Cardiac septum (tissue), 1 donor: ENCODE measurements around the gene SFTPB. TPM values are rescaled to one million over a fixed set of nuclear protein-coding genes. Genes with fewer than 3 reads are reported as not detected.

Experiments used
- DNase-seq: peaks from one replicate; pipeline ENCODE4 v3.0.0-alpha.2; 2020; ENCODE audit warnings: low spot score
- intact Hi-C: fragments of 100-400 bp; cut with DNase I; formaldehyde crosslinking; loops from one replicate; pipeline ENCODE4 v1.14.0; 2022
- total RNA-seq: library from RNA; stranded (reverse); fragmentation: NEBNext Ultra II Directional; extraction: Animal tissue kit (Norgen Biotek cat#: 25700); gene quantifications from one replicate; pipeline ENCODE4 v1.2.1, GENCODE V29; 2021
- donor health status: DM: no; HTN: no; CAD: no.

SFTPB gene
- total RNA-seq, 1 donor from 2014 or later = not detected

GRCh38 chr2:85704038-85704437, 36.0 kb upstream of the SFTPB start:
- DNase-seq = no peak
- intact Hi-C loops = no loop called here

- intact Hi-C loops = no loop called here
- no peak for DNase-seq
These were observed 35.3 kb upstream of the SFTPB start for GRCh38 chr2:85703329-85703728.

GRCh38 chr2:85702800-85703199, 34.8 kb upstream of the SFTPB start:
- no peak for DNase-seq
- intact Hi-C loops = no loop called here

- no peak for DNase-seq
- intact Hi-C loops = no loop called here
These were observed 34.2 kb upstream of the SFTPB start for GRCh38 chr2:85702172-85702571.

GRCh38 chr2:85699325-85699724, 31.3 kb upstream of the SFTPB start:
- DNase-seq = no peak
- intact Hi-C loops = no loop called here

DNA sequence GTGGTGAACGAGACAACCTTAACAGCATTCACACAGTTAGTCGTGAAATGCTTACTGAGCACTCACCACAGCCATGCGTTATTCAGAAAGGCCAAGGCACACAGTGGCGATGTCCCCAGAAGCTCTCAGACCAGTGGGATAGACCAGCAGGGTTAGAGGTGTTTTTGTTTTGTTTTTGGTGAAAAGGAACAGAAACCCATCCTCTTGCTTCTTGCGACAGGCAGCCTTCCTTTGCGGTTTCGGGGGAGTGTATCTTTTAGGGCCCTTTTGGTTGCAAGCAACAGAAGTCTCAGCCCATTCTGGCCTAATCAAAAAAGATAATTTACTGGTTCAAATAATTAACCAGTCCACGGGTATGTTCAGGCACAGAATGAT, 30.9 kb upstream of the SFTPB start:
- intact Hi-C loops = no loop called here
- DNase-seq = no peak

- no peak for DNase-seq
- intact Hi-C loops = no loop called here
These were observed 30.3 kb upstream of the SFTPB start for GRCh38 chr2:85698184-85698879.

DNA sequence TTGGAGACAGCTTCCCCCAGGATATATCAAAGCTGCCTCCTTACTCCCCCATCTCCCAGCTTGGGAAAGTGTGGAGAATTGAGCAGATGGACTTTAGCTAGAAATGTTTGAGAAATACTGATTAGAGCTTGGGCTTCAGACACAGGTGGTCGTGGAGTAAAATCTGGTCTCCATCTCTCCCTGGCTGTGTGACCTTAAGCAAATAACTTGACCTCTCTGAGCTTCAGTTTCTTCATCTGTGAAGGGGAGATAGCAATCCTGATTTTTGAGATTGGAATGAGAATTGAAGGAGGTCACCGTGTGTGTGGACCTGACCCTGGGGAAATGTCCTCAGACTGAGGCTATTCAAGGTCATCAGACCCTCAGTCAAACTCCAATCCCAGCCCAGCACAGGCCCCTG, 29.7 kb upstream of the SFTPB start:
- DNase-seq = no peak
- intact Hi-C loops = no loop called here

DNA sequence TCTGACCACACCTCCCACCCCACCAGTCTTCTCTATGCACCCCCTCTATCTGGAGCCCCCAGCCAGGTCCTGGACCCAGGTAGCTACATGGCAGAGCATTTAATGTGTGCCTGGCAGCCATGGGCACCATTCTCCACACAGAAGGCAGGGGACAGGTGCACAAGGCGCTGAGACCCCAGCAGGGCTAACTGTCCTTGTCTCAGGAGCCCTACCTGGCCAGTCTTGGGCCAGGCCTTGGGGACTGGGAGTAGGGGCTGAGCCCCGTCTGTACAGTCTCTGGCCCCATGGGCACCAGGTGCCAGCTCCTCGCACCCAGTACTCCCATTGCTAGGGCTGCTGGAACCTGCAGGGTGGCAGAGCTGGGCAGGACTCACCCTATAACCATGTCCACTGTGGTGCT, 29.1 kb upstream of the SFTPB start:
- intact Hi-C loops = no loop called here
- no peak for DNase-seq

DNA sequence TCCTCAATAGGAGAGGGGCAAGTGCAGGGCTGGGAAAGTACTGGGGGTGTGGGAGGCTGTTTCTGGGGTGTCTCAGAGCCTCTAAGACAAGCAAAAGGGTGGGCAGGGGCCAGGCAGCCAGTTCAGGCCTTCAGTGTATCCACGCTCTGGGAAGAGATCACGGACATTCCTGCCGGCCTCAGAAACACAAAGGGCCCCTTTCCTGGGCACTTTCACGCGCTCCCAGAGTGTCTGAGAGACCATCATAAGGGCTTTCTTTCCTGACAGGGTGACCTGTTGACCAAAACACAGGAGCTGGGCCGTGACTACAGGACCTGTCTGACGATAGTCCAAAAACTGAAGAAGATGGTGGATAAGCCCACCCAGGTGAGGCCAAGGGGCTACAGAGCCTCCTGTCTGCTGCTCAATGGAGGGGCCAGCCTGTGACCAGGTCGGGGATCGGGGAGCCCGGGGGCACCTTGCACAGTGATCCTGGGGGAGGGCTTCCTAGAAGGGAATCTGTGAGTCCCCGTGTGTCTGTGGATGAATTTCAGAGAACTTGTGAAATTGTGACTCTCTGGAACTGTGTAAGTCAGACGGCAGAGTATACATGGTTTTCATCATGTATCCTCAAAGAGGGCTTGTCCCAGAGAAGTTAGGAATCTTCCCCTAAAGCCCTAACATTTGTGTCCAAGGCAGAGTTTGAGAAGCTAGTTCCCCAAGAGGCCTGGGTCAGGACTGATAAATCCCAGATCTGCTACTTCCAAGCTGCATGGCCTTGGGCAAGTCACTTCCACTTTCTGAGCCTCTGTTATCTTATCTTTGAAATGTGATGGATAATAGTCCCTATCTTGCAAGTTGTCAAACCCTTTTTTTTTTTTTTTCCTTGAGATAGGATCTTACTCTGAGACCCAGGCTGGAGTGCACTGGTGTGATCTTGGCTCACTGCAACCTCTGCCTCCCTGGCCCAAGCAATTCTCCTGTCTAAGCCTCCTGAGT, 28.0 kb upstream of the SFTPB start:
- peak; percentile 41 for DNase-seq
- intact Hi-C loops = no loop called here

DNA sequence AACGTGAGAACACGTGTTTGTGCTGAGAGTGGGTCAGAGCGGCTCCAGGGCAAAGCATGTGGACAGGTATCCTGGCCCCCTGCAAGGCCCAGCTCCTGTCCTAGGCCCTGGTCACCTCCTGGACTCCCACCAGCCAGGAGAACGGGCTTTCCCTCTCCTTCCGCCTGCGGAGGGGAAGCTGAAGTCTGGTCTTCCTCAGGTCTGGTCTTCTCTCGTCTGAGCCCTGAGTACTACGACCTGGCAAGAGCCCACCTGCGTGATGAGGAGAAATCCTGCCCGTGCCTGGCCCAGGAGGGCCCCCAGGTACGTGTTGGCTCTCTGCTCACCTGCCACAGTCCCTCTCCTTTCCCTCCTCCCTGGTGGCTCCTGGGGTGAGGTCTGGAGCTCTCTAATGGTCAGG, 27.1 kb upstream of the SFTPB start:
- no peak for DNase-seq
- intact Hi-C loops = no loop called here

GRCh38 chr2:85694052-85695025, 26.3 kb upstream of the SFTPB start, which contains the start of gene GNLY:
Gene GNLY, plus strand, starts transcription at chr2:85694358. Its CDS starts 61 bp downstream, at chr2:85694419.
- DNase-seq = peak; percentile 41
- intact Hi-C loops = no loop called here

DNA sequence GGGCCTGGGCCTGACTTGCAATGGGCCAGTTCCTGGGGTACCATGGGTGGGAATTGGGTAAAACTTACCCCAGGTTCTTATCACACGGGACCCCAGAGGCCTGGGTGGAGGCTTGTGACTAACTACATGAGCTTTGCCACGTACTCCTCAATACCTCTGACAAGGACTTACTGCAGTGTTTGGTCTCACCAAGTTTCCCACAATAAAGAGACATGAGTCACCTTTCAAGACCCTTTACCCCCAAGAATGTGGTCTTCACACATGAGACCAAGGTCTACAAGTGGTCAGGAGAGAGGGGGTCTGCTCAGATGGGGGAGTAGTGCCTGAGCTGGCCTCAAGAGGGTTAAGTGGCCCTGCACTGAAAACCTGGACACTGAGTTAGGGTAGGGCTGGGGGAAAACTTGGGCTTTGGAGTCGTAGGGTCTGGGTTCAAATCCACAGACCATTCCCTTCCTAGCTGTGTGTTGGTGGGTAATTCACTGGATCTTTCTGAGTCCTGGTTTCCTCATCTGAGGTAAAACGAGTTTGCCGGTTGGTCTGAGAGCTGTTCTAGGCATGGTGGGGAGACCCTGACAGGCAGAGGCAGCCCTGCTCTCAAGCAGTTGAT, 24.1 kb upstream of the SFTPB start:
- intact Hi-C loops = no loop called here
- no peak for DNase-seq

GRCh38 chr2:85690932-85691331, 22.9 kb upstream of the SFTPB start:
- no peak for DNase-seq
- intact Hi-C loops = no loop called here

- no peak for DNase-seq
- intact Hi-C loops = no loop called here
These were observed 16.8 kb upstream of the SFTPB start for GRCh38 chr2:85684806-85685205.

DNA sequence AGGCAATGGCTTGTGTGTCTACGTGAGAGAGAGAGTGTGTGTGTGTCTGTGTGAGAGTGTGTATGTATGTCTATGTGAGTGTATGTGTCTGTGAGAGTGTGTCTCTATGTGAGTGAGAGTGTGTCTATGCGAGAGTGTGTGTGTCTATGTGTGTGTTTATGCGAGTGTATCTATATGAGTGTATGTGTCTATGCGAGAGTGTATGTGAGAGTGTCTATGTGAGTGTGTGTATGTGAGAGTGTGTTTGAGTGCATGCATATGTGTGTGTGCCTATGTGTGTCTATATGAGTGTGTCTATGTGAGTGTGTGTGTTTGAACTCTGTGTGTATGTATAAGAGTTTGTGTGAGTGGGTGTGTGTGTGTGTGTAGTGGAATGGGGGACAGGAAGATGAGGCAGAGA, 16.4 kb upstream of the SFTPB start:
- no peak for DNase-seq
- intact Hi-C loops = no loop called here

- intact Hi-C loops = no loop called here
- DNase-seq = peak; percentile 74
These were observed 14.4 kb upstream of the SFTPB start for GRCh38 chr2:85682378-85682777.

DNA sequence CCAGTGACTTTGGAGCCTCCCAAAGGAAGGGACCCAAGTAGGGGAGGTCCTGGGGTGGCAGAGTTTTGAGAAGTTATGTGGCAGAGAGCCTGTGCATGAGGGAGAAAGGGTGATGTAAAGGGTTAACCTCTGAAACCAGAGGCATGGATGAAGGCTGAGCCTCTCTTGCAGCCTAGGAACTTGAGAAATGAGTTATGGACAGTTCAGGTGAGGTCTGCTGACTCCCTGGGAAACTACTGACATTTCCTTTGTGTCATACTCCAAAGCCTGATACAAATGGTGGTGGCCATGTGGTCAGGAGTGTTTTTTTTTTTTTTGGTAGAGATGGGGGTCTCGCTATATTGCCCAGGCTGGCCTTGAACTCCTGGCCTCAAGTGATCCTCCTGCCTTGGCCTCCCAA, 13.8 kb upstream of the SFTPB start:
- intact Hi-C loops = no loop called here
- DNase-seq = peak; percentile 39

GRCh38 chr2:85681372-85681763, 13.4 kb upstream of the SFTPB start:
- intact Hi-C loops = no loop called here

More at GRCh38 chr2:85681372-85681763, 13.4 kb upstream of the SFTPB start:
- DNase-seq = peak; percentile 68
